HG03521 (cell line): Measurements from ENCODE around the gene ADCY9.
"Not testable (repeated sequence)": the region's sequence is repeated elsewhere in the genome, so short reads cannot be mapped to it uniquely, and the experiment has no call there.

Source experiments
- ATAC-seq: cut with Tn5 transposase; IDR thresholded peaks from one replicate; pipeline ENCODE4 v1.9.1; 2021; ENCODE audit warnings: mild to moderate bottlenecking, moderate library complexity; ENCODE audit not compliant: unreplicated experiment

Gene ADCY9

GRCh38 chr16:4071686-4072561 lies 44.3 kb downstream of the ADCY9 start:
- ATAC-seq, result no peak

- no peak for ATAC-seq
Measured at GRCh38 chr16:4070936-4071335, 45.3 kb downstream of the ADCY9 start.

GRCh38 chr16:4067262-4068001 lies 48.8 kb downstream of the ADCY9 start:
- ATAC-seq, result no peak

- no peak for ATAC-seq
Measured at GRCh38 chr16:4064950-4065352, 51.3 kb downstream of the ADCY9 start.

GRCh38 chr16:4062212-4062802 lies 53.9 kb downstream of the ADCY9 start:
- ATAC-seq, result no peak

- no peak for ATAC-seq
Measured at GRCh38 chr16:4060823-4061222, 55.4 kb downstream of the ADCY9 start.

GRCh38 chr16:4060009-4060408 lies 56.2 kb downstream of the ADCY9 start:
- no peak for ATAC-seq

GRCh38 chr16:4058386-4058785 lies 57.9 kb downstream of the ADCY9 start:
- ATAC-seq, result no peak

- ATAC-seq, result no peak
Measured at GRCh38 chr16:4057439-4057877, 58.8 kb downstream of the ADCY9 start.

GRCh38 chr16:4056161-4057105 lies 59.8 kb downstream of the ADCY9 start:
- no peak for ATAC-seq

GRCh38 chr16:4055748-4056147 lies 60.5 kb downstream of the ADCY9 start:
- no peak for ATAC-seq

- no peak for ATAC-seq
Measured at GRCh38 chr16:4053301-4053845, 62.9 kb downstream of the ADCY9 start.

- no peak for ATAC-seq
Measured at GRCh38 chr16:4052801-4053293, 63.4 kb downstream of the ADCY9 start.

- no peak for ATAC-seq
Measured at GRCh38 chr16:4052096-4052495, 64.1 kb downstream of the ADCY9 start.

- no peak for ATAC-seq
Measured at GRCh38 chr16:4051591-4051990, 64.7 kb downstream of the ADCY9 start.

GRCh38 chr16:4049031-4049430 lies 67.2 kb downstream of the ADCY9 start:
- no peak for ATAC-seq

GRCh38 chr16:4048481-4048880 lies 67.8 kb downstream of the ADCY9 start:
- ATAC-seq, result no peak

GRCh38 chr16:4046221-4046620 lies 70.0 kb downstream of the ADCY9 start:
- no peak for ATAC-seq

GRCh38 chr16:4045561-4045960 lies 70.7 kb downstream of the ADCY9 start:
- ATAC-seq, result not testable (repeated sequence)

- ATAC-seq, result no peak
Measured at GRCh38 chr16:4042581-4042980, 73.7 kb downstream of the ADCY9 start.
